ENCODE results near the gene PHC2. TPM values are rescaled to one million over a fixed set of nuclear protein-coding genes. Genes with fewer than 3 reads are reported as not detected.

Gene PHC2
- polyA plus RNA-seq, 1 donor from 2014 or later, result 171 TPM

GRCh38 chr1:33468531-33468930 lies 37.6 kb upstream of the PHC2 start:
- no peaks in the 10 kb centered on the region for H3F3A ChIP-seq (ENCODE audit: insufficient read depth, low read length, poor library complexity, severe bottlenecking)
- TF ChIP-seq CTCF (IDR thresholded peaks at IDR 0.05; ENCODE audit: poor library complexity, severe bottlenecking) (no peak), EP300 (conservative IDR thresholded peaks at IDR 0.05; ENCODE audit: poor library complexity, severe bottlenecking) (no peak), MXI1 (conservative IDR thresholded peaks at IDR 0.05; ENCODE audit: poor library complexity, severe bottlenecking) (no peak), RAD21 (conservative IDR thresholded peaks at IDR 0.05) (no peak), TAF1 (IDR thresholded peaks at IDR 0.05; ENCODE audit: low read depth) (no peak), EZH2 (IDR thresholded peaks at IDR 0.05; ENCODE audit: borderline replicate concordance, insufficient read depth, low read length, poor library complexity, severe bottlenecking) (no peak), REST (IDR thresholded peaks at IDR 0.05; ENCODE audit: borderline replicate concordance) (no peak), SMC3 (conservative IDR thresholded peaks at IDR 0.05; ENCODE audit: poor library complexity) (no peak), POLR2AphosphoS5 (IDR thresholded peaks at IDR 0.05) (no peak)
- H3K27ac ChIP-seq (ENCODE audit: low read length), result no peak overlapping the region
- H3K36me3 ChIP-seq (ENCODE audit: insufficient read depth, low read length), result no peaks in the 10 kb centered on the region
- no peak overlapping the region for H3K4me2 ChIP-seq (ENCODE audit: low read length)
- peaks cover 9% of the 10 kb centered on the region for H3K79me2 ChIP-seq (replicated peaks; ENCODE audit: insufficient read depth, low read length)
- H3K9me3 ChIP-seq (ENCODE audit: low read length), result no peaks in the 10 kb centered on the region
- no peaks in the 10 kb centered on the region for H3K27me3 ChIP-seq (ENCODE audit: insufficient read depth, low read depth, low read length)
- no peaks in the 10 kb centered on the region for H3K9me2 ChIP-seq (ENCODE audit: insufficient read depth, low read length)
- no peak overlapping the region for H3K4me3 ChIP-seq (ENCODE audit: low read length)
- H2AFZ ChIP-seq (ENCODE audit: low read depth, low read length), result no peak overlapping the region
- H3K9ac ChIP-seq (ENCODE audit: low read length), result no peak overlapping the region
- no peaks in the 10 kb centered on the region for H4K20me1 ChIP-seq (ENCODE audit: insufficient read depth)

- Histone ChIP-seq H3K27ac (ENCODE audit: low read length) (no peak overlapping the region), H3F3A (ENCODE audit: insufficient read depth, low read length, poor library complexity, severe bottlenecking) (no peaks in the 10 kb centered on the region), H3K9ac (ENCODE audit: low read length) (no peak overlapping the region), H3K4me3 (ENCODE audit: low read length) (no peak overlapping the region), H3K36me3 (ENCODE audit: insufficient read depth, low read length) (no peaks in the 10 kb centered on the region), H3K27me3 (ENCODE audit: insufficient read depth, low read depth, low read length) (no peaks in the 10 kb centered on the region), H3K9me2 (ENCODE audit: insufficient read depth, low read length) (no peaks in the 10 kb centered on the region), H3K4me2 (ENCODE audit: low read length) (no peak overlapping the region), H2AFZ (ENCODE audit: low read depth, low read length) (no peak overlapping the region), H3K79me2 (replicated peaks; ENCODE audit: insufficient read depth, low read length) (peaks cover 5% of the 10 kb centered on the region), H4K20me1 (ENCODE audit: insufficient read depth) (no peaks in the 10 kb centered on the region), H3K9me3 (ENCODE audit: low read length) (no peaks in the 10 kb centered on the region)
- TF ChIP-seq EP300 (conservative IDR thresholded peaks at IDR 0.05; ENCODE audit: poor library complexity, severe bottlenecking), result no peak
- TF ChIP-seq REST (IDR thresholded peaks at IDR 0.05; ENCODE audit: borderline replicate concordance), result no peak
- TF ChIP-seq EZH2 (IDR thresholded peaks at IDR 0.05; ENCODE audit: borderline replicate concordance, insufficient read depth, low read length, poor library complexity, severe bottlenecking), result no peak
- TF ChIP-seq MXI1 (conservative IDR thresholded peaks at IDR 0.05; ENCODE audit: poor library complexity, severe bottlenecking), result no peak
- TF ChIP-seq TAF1 (IDR thresholded peaks at IDR 0.05; ENCODE audit: low read depth), result no peak
- no peak for TF ChIP-seq POLR2AphosphoS5 (IDR thresholded peaks at IDR 0.05)
- TF ChIP-seq SMC3 (conservative IDR thresholded peaks at IDR 0.05; ENCODE audit: poor library complexity), result no peak
- TF ChIP-seq RAD21 (conservative IDR thresholded peaks at IDR 0.05), result no peak
- TF ChIP-seq CTCF (IDR thresholded peaks at IDR 0.05; ENCODE audit: poor library complexity, severe bottlenecking), result no peak
Observed at GRCh38 chr1:33468011-33468410, 37.1 kb upstream of the PHC2 start.

Data from neural cell (in vitro differentiated cells).